ENCODE data around the gene UNC5B. TPM values are rescaled to one million over a fixed set of nuclear protein-coding genes. Genes with fewer than 3 reads are reported as not detected.
A peak's percentile ranks its signal among the peaks of the same experiment; 100 is the strongest.

The UNC5B gene
- total RNA-seq, 2 donors from 2014 or later: 0.04 TPM; not detected in 1

DNA sequence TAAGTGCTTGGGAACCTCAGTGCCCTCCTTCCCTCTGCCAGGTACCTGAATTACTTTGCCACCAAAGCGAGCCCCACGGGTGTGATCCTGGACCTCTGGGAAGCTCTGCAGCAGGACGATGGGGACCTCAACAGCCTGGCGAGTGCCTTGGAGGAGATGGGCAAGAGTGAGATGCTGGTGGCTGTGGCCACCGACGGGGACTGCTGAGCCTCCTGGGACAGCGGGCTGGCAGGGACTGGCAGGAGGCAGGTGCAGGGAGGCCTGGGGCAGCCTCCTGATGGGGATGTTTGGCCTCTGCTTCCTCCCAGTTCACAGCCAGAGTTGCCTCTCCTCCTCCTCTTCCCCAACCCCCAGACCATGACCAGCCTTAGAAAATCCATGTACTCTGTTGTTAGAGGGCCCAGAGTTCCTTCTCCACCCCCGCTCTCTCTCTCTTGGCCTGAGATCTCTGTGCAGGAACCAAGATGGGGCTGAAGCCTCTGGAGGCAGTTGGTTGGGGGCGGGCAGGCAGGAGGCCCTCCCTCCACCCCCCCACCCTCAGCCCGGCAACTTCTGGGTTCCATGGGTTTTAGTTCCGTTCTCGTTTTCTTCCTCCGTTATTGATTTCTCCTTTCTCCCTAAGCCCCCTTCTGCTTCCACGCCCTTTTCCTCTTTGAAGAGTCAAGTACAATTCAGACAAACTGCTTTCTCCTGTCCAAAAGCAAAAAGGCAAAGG lies 86.9 kb downstream of the UNC5B start:
- Mint-ChIP-seq H3K4me3 (no peak overlapping the region), H3K36me3 (ENCODE audit: low read depth) (no peaks in the 10 kb centered on the region), H3K4me1 (peaks cover 5% of the 10 kb centered on the region), H3K27ac (no peak overlapping the region), H3K9me3 (no peaks in the 10 kb centered on the region), H3K27me3 (peaks cover 11% of the 10 kb centered on the region)
- no peak for ATAC-seq (replicated peaks)

DNA sequence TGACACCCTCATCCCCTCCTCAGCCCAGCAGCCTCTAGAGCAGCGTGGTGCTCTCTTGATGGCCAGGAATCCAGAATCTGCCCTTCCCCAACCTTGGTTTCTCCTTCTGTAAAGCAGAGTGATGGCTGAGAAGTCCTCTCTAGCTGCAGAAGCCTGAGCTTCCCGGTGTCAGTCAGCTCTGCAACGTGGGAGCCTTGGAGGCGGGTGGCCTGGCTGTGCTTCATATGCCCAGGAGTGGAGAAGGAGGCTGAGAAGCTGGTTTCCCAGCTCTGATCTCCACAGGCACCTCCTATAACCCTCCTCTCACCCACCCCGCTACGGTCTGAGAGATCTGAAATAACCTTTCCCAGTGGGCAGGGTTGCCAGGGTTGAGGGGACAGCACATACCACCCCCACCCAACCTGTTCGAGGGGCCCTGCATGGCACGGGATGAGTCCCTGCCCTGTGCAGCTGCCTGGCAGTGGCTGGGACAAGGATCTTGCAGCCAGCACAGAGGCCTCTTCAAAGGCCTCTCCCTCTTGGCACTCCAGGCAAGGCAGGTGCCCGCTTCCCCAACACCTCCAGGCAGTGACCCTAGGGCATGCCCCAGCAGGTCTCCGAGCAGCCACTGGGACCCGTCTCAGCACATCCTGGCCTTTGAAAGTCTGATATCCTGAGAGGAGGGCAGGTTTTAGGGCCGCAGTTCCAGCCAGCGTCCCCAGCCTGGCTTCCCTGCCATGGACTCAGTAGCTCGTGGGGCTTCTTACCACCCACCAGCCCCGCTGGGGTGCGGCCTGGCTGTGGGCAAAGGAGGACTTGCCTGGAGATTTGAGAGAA lies 88.4 kb downstream of the UNC5B start:
- Mint-ChIP-seq H3K9me3 (no peaks in the 10 kb centered on the region), H3K36me3 (ENCODE audit: low read depth) (no peaks in the 10 kb centered on the region), H3K4me1 (peaks cover 5% of the 10 kb centered on the region), H3K27me3 (peaks cover 7% of the 10 kb centered on the region), H3K4me3 (no peak overlapping the region), H3K27ac (no peak overlapping the region)
- no peak for ATAC-seq (replicated peaks)

DNA sequence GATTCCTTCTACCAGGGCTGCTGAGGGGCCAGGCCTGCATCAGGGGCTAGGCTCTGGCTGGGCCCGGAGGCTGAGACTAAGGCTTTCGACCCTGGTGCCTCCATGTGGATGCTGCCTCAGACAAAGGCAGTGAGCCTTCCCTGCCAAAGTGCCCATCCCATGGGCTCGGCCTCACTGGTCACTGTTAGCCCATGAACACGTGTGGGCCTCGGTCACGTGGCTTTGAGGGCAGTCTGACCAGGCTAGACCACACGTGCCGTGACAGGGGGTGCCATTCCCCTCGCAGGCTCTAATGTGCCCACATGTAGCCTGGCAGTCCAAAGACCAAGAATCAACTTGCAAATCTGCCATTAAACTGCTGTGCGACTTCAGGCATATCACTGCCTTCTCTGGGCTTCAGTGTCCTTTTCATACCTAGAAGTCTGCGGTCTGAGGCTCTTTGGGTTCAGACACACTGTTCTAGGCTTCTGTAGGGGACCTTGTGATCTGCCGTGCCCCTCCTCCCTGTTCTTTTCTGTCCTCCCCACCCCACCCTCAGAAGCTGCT lies 89.1 kb downstream of the UNC5B start:
- no peak for ATAC-seq (replicated peaks)
- peaks cover 5% of the 10 kb centered on the region for H3K4me1 Mint-ChIP-seq
- H3K36me3 Mint-ChIP-seq (ENCODE audit: low read depth): no peaks in the 10 kb centered on the region
- H3K27me3 Mint-ChIP-seq: peaks cover 7% of the 10 kb centered on the region
- H3K27ac Mint-ChIP-seq: no peak overlapping the region
- H3K4me3 Mint-ChIP-seq: no peak overlapping the region
- no peaks in the 10 kb centered on the region for H3K9me3 Mint-ChIP-seq

DNA sequence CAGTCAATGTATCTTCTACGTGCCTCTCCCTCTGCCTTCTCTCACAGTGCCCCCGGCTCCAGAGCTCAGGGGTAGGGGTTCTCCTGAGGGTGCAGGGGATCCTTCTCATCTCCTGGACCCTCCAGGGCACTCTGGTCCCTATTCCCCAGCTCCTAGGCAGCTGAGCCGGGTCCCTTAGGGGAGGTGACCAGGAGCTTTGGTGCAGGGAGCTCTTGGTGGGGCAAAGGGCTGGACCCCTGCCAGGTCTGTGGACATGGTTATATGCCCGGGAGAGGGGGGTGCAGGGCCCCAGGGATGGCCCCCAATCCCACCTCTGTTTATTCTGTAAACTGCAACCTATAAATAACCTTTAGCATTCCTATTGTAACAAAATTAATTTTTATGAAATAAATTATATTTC lies 90.1 kb downstream of the UNC5B start:
- no peak overlapping the region for H3K27ac Mint-ChIP-seq
- no peak overlapping the region for H3K4me3 Mint-ChIP-seq
- no peaks in the 10 kb centered on the region for H3K9me3 Mint-ChIP-seq
- ATAC-seq (replicated peaks): no peak
- no peaks in the 10 kb centered on the region for H3K36me3 Mint-ChIP-seq (ENCODE audit: low read depth)
- H3K27me3 Mint-ChIP-seq: peaks cover 7% of the 10 kb centered on the region
- H3K4me1 Mint-ChIP-seq: peaks cover 5% of the 10 kb centered on the region

DNA sequence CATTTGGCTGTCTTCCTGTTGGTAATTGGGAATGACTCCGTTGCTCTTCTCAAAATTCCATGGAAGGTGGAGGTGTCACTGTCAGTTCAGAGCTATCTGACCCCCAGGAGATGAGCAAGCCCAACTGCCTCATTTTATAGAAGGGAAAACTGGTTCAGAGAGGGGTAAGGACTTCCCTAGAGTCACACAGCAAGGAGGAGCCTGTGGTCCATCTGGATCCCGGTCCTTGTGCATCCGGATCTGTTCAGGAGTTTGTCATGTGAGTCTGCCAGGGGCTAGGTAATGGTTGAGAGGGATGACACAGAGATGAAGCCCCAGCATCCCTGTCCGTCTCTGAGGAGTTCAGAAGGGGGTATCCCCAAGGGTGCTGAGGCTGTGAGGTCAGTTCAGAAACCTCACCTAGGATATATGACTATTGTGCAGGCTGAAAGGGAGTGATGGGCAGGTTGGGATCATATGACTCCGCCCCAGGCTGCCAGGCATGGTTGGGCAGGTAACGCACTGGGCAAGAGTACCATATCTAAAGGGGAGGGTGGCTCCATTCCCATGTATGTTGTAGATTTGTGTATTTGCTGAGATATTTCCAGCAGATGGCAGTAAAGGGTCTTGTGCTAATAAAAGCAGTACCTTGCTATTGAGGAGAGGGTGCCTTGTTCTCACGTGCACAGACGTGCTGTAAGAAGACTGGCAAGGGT lies 90.7 kb downstream of the UNC5B start:
- ATAC-seq (replicated peaks): peak; percentile 57
- Mint-ChIP-seq H3K27ac (no peak overlapping the region), H3K9me3 (no peaks in the 10 kb centered on the region), H3K27me3 (peaks cover 7% of the 10 kb centered on the region), H3K4me3 (no peak overlapping the region), H3K36me3 (ENCODE audit: low read depth) (no peaks in the 10 kb centered on the region), H3K4me1 (peaks cover 5% of the 10 kb centered on the region)

DNA sequence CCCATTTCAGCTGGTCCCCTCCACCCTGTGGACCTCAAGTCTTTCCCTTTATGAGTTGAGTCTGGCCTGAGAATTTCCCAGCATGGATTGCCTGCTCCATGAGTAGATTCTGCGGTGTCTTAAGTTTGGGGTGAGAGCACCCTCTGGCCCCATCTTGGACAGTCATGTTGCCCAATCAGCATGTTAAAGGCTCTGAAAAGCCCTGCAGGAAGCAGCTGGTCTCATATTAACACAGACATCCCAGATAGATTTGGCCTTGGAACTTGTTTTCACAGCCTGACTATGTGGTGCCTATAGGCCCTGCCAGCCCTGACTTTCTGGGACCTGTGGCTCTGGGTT lies 91.2 kb downstream of the UNC5B start:
- Mint-ChIP-seq H3K27ac (no peak overlapping the region), H3K9me3 (no peaks in the 10 kb centered on the region), H3K4me1 (peaks cover 5% of the 10 kb centered on the region), H3K4me3 (no peak overlapping the region), H3K36me3 (ENCODE audit: low read depth) (no peaks in the 10 kb centered on the region), H3K27me3 (peaks cover 7% of the 10 kb centered on the region)
- no peak for ATAC-seq (replicated peaks)

DNA sequence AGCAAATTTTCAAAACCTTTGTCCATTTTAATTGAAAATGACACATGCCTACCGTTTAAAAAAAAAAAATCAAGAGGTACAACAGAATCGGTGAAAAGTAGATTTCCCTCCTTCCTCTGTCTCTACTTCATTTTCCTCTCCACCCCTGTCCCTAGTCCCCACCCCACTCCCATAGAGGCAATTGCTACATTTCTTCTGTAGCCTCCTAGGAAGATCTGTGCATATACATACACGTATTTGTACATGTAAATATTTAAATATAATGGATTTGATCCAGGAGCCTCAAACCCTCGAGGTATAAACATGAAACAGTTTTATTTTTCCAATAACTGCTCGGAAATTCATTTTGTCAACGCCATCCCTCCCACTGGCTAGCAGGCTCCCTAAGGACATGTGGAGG lies 92.5 kb downstream of the UNC5B start:
- no peaks in the 10 kb centered on the region for H3K9me3 Mint-ChIP-seq
- no peaks in the 10 kb centered on the region for H3K4me1 Mint-ChIP-seq
- H3K27ac Mint-ChIP-seq: no peak overlapping the region
- H3K36me3 Mint-ChIP-seq (ENCODE audit: low read depth): no peaks in the 10 kb centered on the region
- H3K4me3 Mint-ChIP-seq: no peak overlapping the region
- peaks cover 6% of the 10 kb centered on the region for H3K27me3 Mint-ChIP-seq
- ATAC-seq (replicated peaks): no peak

DNA sequence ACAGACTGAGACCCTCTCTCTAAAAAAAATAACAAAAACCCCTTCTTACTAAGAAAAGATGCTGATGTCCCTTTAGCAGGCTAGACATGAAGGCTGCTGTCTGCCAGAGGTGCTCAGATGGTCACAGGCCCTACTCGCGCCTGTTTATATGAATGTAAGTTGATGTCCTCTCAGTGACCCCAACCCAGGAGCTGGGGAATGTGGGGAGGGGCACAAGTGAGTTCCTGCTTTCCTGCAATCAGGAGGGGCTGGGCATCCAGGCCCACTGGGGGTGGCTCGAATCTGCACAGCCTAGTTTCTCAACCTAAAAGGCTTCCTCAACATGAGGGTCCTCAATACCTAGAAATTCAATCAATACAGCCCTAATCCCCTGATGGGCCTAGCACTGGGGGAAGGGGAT lies 94.6 kb downstream of the UNC5B start:
- no peak overlapping the region for H3K4me3 Mint-ChIP-seq
- no peak overlapping the region for H3K27ac Mint-ChIP-seq
- no peaks in the 10 kb centered on the region for H3K36me3 Mint-ChIP-seq (ENCODE audit: low read depth)
- no peak for ATAC-seq (replicated peaks)
- H3K27me3 Mint-ChIP-seq: peaks cover 9% of the 10 kb centered on the region
- H3K4me1 Mint-ChIP-seq: no peaks in the 10 kb centered on the region
- no peaks in the 10 kb centered on the region for H3K9me3 Mint-ChIP-seq

DNA sequence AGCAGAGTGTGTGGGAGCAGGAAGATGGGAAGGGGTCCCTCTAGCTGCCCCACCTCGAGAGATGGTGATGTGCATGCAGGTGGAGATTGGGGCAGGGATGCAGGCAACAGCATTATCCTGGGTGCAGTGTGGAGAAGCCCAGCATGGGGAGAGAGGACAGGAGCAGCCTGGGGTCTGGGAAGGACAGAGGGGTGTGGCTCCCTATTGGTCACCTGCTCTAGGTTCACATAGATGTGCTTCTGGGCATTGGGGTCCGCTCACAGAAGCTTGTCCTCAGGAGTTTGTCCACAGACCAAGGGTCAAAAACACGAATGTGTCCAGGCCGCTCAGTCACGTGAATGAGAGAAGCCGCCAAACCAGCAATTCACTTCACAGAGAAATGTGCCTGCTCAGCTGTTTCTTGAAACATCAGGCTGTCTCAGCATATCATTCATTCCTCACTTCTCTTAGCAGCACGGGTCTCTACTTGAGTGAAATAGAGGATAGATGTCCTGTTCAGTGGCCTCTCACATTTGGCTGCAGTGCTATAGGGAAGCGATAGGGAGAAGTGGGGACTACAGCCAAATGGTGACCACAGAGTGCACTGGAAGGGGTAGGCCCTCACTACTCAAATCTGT lies 95.2 kb downstream of the UNC5B start:
- Mint-ChIP-seq H3K4me3 (no peak overlapping the region), H3K27ac (no peak overlapping the region), H3K36me3 (ENCODE audit: low read depth) (no peaks in the 10 kb centered on the region), H3K4me1 (no peaks in the 10 kb centered on the region), H3K27me3 (peaks cover 6% of the 10 kb centered on the region), H3K9me3 (no peaks in the 10 kb centered on the region)
- ATAC-seq (replicated peaks): no peak

DNA sequence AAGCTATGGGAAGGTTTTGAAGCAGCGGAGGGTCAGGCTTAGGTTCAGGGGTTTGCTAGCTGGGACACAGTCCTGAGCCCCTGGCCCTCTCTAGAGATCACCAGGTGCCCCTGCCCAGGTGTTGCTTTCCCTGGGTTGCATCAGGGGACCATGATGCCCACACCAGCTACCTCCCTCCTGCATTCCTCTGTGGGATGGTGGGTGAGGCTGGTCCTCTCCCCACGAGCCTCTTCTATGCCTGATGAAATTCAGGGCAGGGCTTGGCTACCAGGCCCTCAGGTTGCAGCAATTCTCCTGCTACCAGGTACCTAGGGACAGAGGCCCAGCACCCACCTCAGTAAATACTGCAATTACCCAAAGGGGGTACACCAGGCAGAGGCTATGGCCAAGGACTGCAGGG lies 95.9 kb downstream of the UNC5B start:
- no peak overlapping the region for H3K4me3 Mint-ChIP-seq
- no peaks in the 10 kb centered on the region for H3K36me3 Mint-ChIP-seq (ENCODE audit: low read depth)
- H3K4me1 Mint-ChIP-seq: no peaks in the 10 kb centered on the region
- H3K27me3 Mint-ChIP-seq: peaks cover 8% of the 10 kb centered on the region
- no peak overlapping the region for H3K27ac Mint-ChIP-seq
- no peaks in the 10 kb centered on the region for H3K9me3 Mint-ChIP-seq
- no peak for ATAC-seq (replicated peaks)

DNA sequence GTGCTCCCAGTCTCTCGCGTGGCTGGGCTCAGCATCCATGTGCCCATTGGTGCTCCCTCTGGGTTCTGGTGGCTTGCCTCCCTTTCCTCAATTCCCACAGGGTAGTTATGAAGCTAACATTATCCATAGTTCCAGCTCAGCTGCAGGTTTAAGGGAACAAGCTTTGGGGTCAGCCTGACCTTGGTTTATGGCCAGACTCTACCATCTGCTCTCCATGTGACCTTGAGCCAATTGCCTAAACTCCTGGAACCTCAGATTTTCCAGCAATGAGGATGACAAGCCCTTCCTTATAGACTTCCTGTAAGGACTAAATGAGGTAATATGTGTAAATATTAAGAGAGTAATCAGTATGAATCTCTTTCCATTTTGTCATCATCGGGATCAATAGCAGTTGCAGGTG lies 96.6 kb downstream of the UNC5B start:
- H3K27me3 Mint-ChIP-seq: peaks cover 10% of the 10 kb centered on the region
- H3K27ac Mint-ChIP-seq: no peak overlapping the region
- no peaks in the 10 kb centered on the region for H3K36me3 Mint-ChIP-seq (ENCODE audit: low read depth)

DNA sequence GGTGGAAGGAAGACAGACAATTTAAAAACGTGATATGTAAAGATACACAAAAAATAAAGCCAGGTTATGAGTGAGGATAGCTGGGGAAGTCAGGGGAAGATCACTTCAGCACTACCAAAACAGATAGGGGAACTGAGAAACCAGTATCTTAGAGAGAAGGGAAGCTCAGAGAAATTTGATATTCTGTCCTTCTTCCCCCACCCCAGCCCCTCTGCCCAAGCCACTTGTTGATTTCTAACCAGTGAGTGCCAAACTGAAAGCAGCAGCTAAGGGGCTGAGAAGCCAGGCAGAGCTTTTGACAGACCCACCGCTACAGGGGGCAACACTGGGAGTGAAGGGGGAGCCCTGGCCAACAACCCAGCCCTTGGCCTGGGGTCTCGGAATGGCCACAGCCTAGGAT lies 97.5 kb downstream of the UNC5B start:
- Mint-ChIP-seq H3K4me3 (no peak overlapping the region), H3K4me1 (no peaks in the 10 kb centered on the region), H3K9me3 (no peaks in the 10 kb centered on the region), H3K36me3 (ENCODE audit: low read depth) (no peaks in the 10 kb centered on the region), H3K27me3 (peaks cover 10% of the 10 kb centered on the region), H3K27ac (no peak overlapping the region)
- ATAC-seq (replicated peaks): no peak

More for the DNA sequence above, 96.6 kb downstream of the UNC5B start:
- no peaks in the 10 kb centered on the region for H3K9me3 Mint-ChIP-seq
- H3K4me3 Mint-ChIP-seq: no peak overlapping the region
- H3K4me1 Mint-ChIP-seq: no peaks in the 10 kb centered on the region
- ATAC-seq (replicated peaks): no peak

DNA sequence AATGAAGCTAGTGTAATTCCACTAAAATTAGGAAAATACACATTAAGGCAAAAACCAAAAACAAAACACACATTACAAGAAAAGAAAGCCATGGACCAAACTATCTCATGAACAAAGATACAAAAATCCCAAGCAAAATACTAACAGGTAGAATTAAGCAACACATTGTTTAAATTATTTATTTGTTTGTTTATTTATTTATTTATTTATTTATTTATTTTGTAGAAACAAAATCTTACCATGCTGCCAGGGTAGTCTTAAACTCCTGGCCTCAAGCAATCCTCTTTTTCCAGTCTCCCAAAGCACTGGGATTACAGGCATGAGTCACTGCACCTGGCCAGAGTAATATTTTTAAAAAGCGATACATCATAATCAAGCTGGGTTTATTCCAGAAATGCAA lies 99.8 kb downstream of the UNC5B start:
- Mint-ChIP-seq H3K36me3 (ENCODE audit: low read depth) (no peaks in the 10 kb centered on the region), H3K4me3 (no peak overlapping the region), H3K27ac (no peak overlapping the region), H3K4me1 (peaks cover 4% of the 10 kb centered on the region), H3K9me3 (no peaks in the 10 kb centered on the region), H3K27me3 (peaks cover 10% of the 10 kb centered on the region)
- no peak for ATAC-seq (replicated peaks)
